Aorta (tissue), 5 donors: ENCODE results near the gene ASB4. TPM values are rescaled to one million over a fixed set of nuclear protein-coding genes. Genes with fewer than 3 reads are reported as not detected.

ENCODE experiments used
- ATAC-seq: fragments of 200-7000 bp; cut with Tn5 transposase; one replicate; pipeline ENCODE4 v1.9.1; 2022; ENCODE audit warnings: moderate library complexity; ENCODE audit not compliant: low FRiP score
- DNase-seq, 2 donors: peaks; one replicate each; pipeline ENCODE4 v3.0.0-alpha.2; 2020
- H3K27ac ChIP-seq, 2 donors: one replicate each; pipeline ENCODE4 v1.5.1; 2013; ENCODE audit warnings: low read length in 2 of 2, mild to moderate bottlenecking in 2 of 2, moderate library complexity in 2 of 2, control low read depth in 1 of 2, inconsistent platforms in 1 of 2, low read depth in 1 of 2
- H3K27me3 ChIP-seq, 2 donors: one replicate each; pipeline ENCODE4 v1.6.1; 2013; ENCODE audit warnings: control low read depth in 1 of 2, low read length in 1 of 2, mild to moderate bottlenecking in 1 of 2, moderate library complexity in 1 of 2; ENCODE audit not compliant: insufficient read depth in 2 of 2, control insufficient read depth in 1 of 2
- H3K36me3 ChIP-seq, 2 donors: one replicate each; pipeline ENCODE4 v1.6.1; 2013; ENCODE audit warnings: control low read depth in 1 of 2, low read length in 1 of 2, mild to moderate bottlenecking in 1 of 2; ENCODE audit not compliant: insufficient read depth in 2 of 2, control insufficient read depth in 1 of 2
- H3K4me1 ChIP-seq, 2 donors: one replicate each; pipeline ENCODE4 v1.6.1; 2013; ENCODE audit warnings: low read length in 2 of 2, control low read depth in 1 of 2, mild to moderate bottlenecking in 1 of 2, moderate library complexity in 1 of 2; ENCODE audit not compliant: insufficient read depth in 2 of 2, control insufficient read depth in 1 of 2
- H3K4me3 ChIP-seq, 2 donors: one replicate each; pipeline ENCODE4 v1.5.1; 2013; ENCODE audit warnings: low read length in 2 of 2, control low read depth in 1 of 2, mild to moderate bottlenecking in 1 of 2
- H3K9me3 ChIP-seq: one replicate; pipeline ENCODE4 v1.6.1; 2013; ENCODE audit warnings: mild to moderate bottlenecking, low read length; ENCODE audit not compliant: control insufficient read depth
- WGBS, 2 donors: extraction: QIAGEN DNeasy Blood & Tissue Kit; methylation state at CpG; one replicate each; pipeline ENCODE4 v1.1.7; 2013; 5-methylcytosine and 5-hydroxymethylcytosine counted together
- intact Hi-C, 2 donors: fragments of 100-400 bp; cut with DNase I; formaldehyde crosslinking; loops; one replicate each; pipeline versions ENCODE4 v1.14.2 to v1.15.0; 2022
- polyA plus RNA-seq, 2 donors: library from polyadenylated mRNA; stranded (reverse); fragments of 200-250 nt; gene quantifications; one replicate each; pipeline ENCODE4 v1.2.3, GENCODE V29; 2013
- total RNA-seq, 2 donors: library from RNA; stranded (reverse); fragmentation: NEBNext Ultra II Directional; extraction: Animal tissue kit (Norgen Biotek cat#: 25700); gene quantifications; one replicate each; pipeline ENCODE4 v1.2.1, GENCODE V29; 2021
- donor health status: healthy with polysubstance abuse.
- donor health status: Bipolar disorder and iron deficiency.
- donor health status: DM: no; HTN: no; CAD: no.
- donor health status: DM: no; HTN: no; CAD: no.
- donor health status: DM: yes; HTN: yes; CAD: no.

The ASB4 gene
- total and polyA plus RNA-seq, 4 donors, result not detected

- DNase-seq (no peak), ATAC-seq (no peak)
Measured at GRCh38 chr7:95527776-95528250, 42.1 kb downstream of the ASB4 start.

GRCh38 chr7:95529701-95530100 lies 44.0 kb downstream of the ASB4 start:
- 33 to 49% methylated on average over 1 of the region's 1 CpG for WGBS, 2 donors
- H3K27me3 ChIP-seq, result no peaks in the 10 kb centered on the region
- intact Hi-C loops, result no loop called here
- H3K4me1 ChIP-seq, result no peaks in the 10 kb centered on the region
- H3K9me3 ChIP-seq, result no peaks in the 10 kb centered on the region
- ATAC-seq (no peak), DNase-seq (no peak)
- no peak overlapping the region for H3K27ac ChIP-seq
- no peak overlapping the region for H3K4me3 ChIP-seq
- no peaks in the 10 kb centered on the region for H3K36me3 ChIP-seq

More at GRCh38 chr7:95527776-95528250, 42.1 kb downstream of the ASB4 start:
- WGBS, 2 donors, result 85 to 86% methylated on average over 23 of the region's 23 CpGs
- Histone ChIP-seq H3K36me3 (no peaks in the 10 kb centered on the region), H3K27me3 (no peaks in the 10 kb centered on the region), H3K4me3 (no peak overlapping the region), H3K9me3 (no peaks in the 10 kb centered on the region), H3K4me1 (no peaks in the 10 kb centered on the region), H3K27ac (no peak overlapping the region)
- intact Hi-C loops, result loop anchor here (1.0 to 2.0 kb wide), 2 partner anchors 156 to 161 kb away; no protein-coding TSS in a partner anchor

- 50 to 80% methylated on average over 1 of the region's 1 CpG for WGBS, 2 donors
- intact Hi-C loops, result no loop called here
Measured at GRCh38 chr7:95530881-95531280, 45.1 kb downstream of the ASB4 start.

GRCh38 chr7:95531605-95532219 lies 46.0 kb downstream of the ASB4 start:
- Histone ChIP-seq H3K4me3 (no peak overlapping the region), H3K27me3 (no peaks in the 10 kb centered on the region), H3K9me3 (no peaks in the 10 kb centered on the region), H3K4me1 (no peaks in the 10 kb centered on the region), H3K36me3 (no peaks in the 10 kb centered on the region), H3K27ac (no peak overlapping the region)
- ATAC-seq, result no peak
- WGBS, 2 donors, result 60 to 64% methylated on average over 3 of the region's 3 CpGs
- intact Hi-C loops, result no loop called here
- no peak for DNase-seq

More at GRCh38 chr7:95530881-95531280, 45.1 kb downstream of the ASB4 start:
- no peak overlapping the region for H3K27ac ChIP-seq
- no peaks in the 10 kb centered on the region for H3K27me3 ChIP-seq
- H3K4me3 ChIP-seq, result no peak overlapping the region
- H3K9me3 ChIP-seq, result no peaks in the 10 kb centered on the region
- H3K4me1 ChIP-seq, result no peaks in the 10 kb centered on the region
- DNase-seq, result no peak
- H3K36me3 ChIP-seq, result no peaks in the 10 kb centered on the region
- ATAC-seq, result no peak

GRCh38 chr7:95534796-95535195 lies 49.1 kb downstream of the ASB4 start:
- no peak overlapping the region for H3K27ac ChIP-seq
- ATAC-seq, result no peak
- no peaks in the 10 kb centered on the region for H3K27me3 ChIP-seq
- intact Hi-C loops, result no loop called here
- 58 to 60% methylated on average over 2 of the region's 2 CpGs for WGBS, 2 donors
- no peak for DNase-seq
- no peaks in the 10 kb centered on the region for H3K4me1 ChIP-seq
- no peaks in the 10 kb centered on the region for H3K9me3 ChIP-seq
- no peak overlapping the region for H3K4me3 ChIP-seq
- no peaks in the 10 kb centered on the region for H3K36me3 ChIP-seq

- no peak for ATAC-seq
- Histone ChIP-seq H3K9me3 (no peaks in the 10 kb centered on the region), H3K4me1 (no peaks in the 10 kb centered on the region), H3K4me3 (no peak overlapping the region), H3K27ac (no peak overlapping the region), H3K27me3 (no peaks in the 10 kb centered on the region), H3K36me3 (no peaks in the 10 kb centered on the region)
- no peak for DNase-seq
- intact Hi-C loops, result no loop called here
- 16 to 18% methylated on average over 1 of the region's 1 CpG for WGBS, 2 donors
Measured at GRCh38 chr7:95535662-95536061, 49.9 kb downstream of the ASB4 start.

GRCh38 chr7:95536656-95537311 lies 51.0 kb downstream of the ASB4 start:
- DNase-seq (no peak), ATAC-seq (no peak)
- Histone ChIP-seq H3K4me3 (no peak overlapping the region), H3K27me3 (no peaks in the 10 kb centered on the region), H3K4me1 (no peaks in the 10 kb centered on the region), H3K27ac (no peak overlapping the region), H3K36me3 (no peaks in the 10 kb centered on the region), H3K9me3 (no peaks in the 10 kb centered on the region)
- WGBS, 2 donors, result 84 to 88% methylated on average over 2 of the region's 2 CpGs
- intact Hi-C loops, result no loop called here

- no peak overlapping the region for H3K27ac ChIP-seq
- intact Hi-C loops, result no loop called here
- no peak for ATAC-seq
- no peak overlapping the region for H3K4me3 ChIP-seq
- DNase-seq, result no peak
- no peaks in the 10 kb centered on the region for H3K27me3 ChIP-seq
- no peaks in the 10 kb centered on the region for H3K4me1 ChIP-seq
- no peaks in the 10 kb centered on the region for H3K36me3 ChIP-seq
- 83 to 89% methylated on average over 2 of the region's 2 CpGs for WGBS, 2 donors
- no peaks in the 10 kb centered on the region for H3K9me3 ChIP-seq
Measured at GRCh38 chr7:95537468-95537867, 51.7 kb downstream of the ASB4 start.

GRCh38 chr7:95539426-95539825 lies 53.7 kb downstream of the ASB4 start:
- intact Hi-C loops, result no loop called here
- H3K27me3 ChIP-seq, result no peaks in the 10 kb centered on the region
- H3K4me3 ChIP-seq, result no peak overlapping the region
- ATAC-seq (no peak), DNase-seq (no peak)
- no peaks in the 10 kb centered on the region for H3K4me1 ChIP-seq
- no peaks in the 10 kb centered on the region for H3K9me3 ChIP-seq
- no peak overlapping the region for H3K27ac ChIP-seq
- no peaks in the 10 kb centered on the region for H3K36me3 ChIP-seq
